NCI-H510A treated with DMSO at 0.1 percent for 48 hours (cell line): ENCODE data around the gene PELI3.
"Not testable (repeated sequence)": the region's sequence is repeated elsewhere in the genome, so short reads cannot be mapped to it uniquely, and the experiment has no call there.

Source experiments
- DNase-seq: peaks from one replicate; lab custom pipeline; 2025; lab: John Stamatoyannopoulos, UW

The PELI3 gene

DNA sequence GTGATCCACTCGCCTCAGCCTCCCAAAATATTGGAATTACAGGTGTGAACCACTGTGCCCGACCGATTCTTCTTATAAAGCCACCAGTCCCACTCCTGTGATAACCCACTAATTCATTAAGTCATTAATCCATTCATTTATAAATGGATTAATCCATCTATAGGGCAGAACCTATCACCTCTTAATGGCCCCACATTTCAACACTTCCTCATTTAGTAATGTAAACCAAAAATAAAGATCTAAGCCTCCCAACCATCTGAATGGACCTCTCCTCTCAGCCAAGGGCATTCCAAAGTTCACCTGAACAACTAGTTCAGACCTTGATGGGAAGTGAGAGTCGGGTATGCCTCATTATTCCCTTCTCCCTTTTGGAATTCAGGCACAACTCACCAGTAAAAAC lies 18.2 kb upstream of the PELI3 start:
- no peak for DNase-seq

DNA sequence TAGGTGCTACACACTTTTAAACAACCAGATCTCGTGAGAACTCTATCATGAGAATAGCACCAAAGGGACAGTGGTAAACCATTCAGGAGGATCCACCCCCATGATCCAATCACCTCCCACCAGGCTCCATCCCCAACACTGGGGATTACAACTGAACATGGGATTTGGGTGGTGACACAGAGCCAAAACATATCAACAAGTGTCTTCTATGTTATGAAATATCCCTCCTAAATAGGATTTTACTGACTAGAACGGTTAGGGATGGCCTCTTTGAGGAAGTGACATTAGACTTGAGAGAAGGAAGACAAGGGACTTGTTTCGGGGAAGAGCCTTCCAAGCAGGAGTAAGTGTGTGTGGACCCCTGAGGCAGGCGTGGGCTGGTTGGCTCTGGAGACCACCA lies 16.1 kb upstream of the PELI3 start:
- DNase-seq, result no peak

DNA sequence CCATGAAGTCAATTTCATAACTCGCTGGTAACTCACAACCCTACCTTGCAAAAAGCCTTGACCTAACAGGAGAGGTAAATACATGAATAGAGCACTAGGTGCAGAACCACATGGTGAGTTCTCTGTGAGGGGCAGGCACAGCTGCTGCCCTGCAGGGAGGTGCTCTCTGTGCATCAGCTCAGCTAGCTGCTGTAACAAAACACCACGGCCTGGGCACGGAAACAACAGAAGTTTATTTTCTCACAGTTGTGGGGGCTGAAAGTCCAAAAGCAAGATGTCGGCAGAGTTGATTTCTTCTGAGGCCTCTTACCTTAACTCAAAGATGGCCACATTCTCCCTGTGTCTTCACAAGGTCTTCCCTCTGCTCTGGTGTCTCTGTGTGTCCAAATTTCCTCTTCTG lies 15.0 kb upstream of the PELI3 start:
- DNase-seq, result no peak

DNA sequence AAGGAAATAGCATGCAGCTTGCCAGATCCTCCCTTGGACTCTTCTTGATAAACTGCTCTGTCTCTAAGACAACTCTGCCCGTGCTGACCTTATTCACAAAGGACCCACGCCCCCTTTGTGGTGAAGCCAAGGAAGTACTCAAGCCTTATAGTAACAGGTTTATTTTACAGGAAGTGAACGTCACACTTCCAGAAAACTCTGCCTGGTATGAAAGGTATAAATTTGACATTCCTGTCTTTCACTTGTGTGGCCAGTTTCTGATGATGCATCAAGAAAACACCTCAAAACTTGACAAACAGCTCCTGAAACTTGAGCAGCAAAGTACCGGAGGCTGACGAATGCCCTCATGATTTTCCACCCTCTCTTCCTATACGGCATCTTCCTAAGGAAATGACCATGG lies 12.5 kb upstream of the PELI3 start:
- no peak for DNase-seq

DNA sequence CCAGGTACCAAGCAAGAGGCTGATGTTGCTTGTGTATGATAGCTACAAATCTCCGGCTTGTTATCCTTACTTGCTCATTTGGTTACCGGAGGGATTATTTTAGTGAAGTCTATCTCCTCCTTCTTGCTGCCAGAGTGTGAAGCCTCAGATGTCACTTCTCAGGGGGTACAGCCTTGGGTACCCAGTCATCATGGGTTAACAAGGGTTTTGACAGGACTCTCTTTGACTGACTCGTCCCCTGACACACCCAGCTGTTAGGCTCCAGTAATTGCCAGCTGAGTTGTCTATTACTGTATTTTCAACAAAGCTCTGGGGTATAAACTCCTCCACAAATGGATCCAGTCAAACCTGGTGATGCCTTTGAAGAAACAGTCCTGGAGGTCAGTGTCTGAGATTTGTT lies 11.9 kb upstream of the PELI3 start:
- no peak for DNase-seq

DNA sequence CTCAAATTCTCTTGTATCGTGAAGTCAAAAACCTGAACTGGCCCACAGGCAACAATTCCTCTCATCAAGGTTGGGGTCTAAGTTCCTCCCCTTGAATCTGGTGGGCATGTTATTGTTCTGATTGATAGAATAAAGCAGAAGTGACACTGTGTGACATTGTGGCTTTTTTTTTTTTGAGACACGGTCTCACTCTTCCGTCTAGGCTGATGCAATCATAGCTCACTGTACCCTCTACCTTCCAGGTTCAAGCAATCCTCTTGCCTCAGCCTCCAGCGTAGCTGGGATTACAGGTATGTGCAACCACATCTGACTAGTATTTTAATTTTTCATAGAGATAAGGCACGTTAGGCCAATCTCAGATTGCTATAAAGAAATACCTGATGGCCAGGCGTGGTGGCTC lies 8.9 kb upstream of the PELI3 start:
- no peak for DNase-seq

DNA sequence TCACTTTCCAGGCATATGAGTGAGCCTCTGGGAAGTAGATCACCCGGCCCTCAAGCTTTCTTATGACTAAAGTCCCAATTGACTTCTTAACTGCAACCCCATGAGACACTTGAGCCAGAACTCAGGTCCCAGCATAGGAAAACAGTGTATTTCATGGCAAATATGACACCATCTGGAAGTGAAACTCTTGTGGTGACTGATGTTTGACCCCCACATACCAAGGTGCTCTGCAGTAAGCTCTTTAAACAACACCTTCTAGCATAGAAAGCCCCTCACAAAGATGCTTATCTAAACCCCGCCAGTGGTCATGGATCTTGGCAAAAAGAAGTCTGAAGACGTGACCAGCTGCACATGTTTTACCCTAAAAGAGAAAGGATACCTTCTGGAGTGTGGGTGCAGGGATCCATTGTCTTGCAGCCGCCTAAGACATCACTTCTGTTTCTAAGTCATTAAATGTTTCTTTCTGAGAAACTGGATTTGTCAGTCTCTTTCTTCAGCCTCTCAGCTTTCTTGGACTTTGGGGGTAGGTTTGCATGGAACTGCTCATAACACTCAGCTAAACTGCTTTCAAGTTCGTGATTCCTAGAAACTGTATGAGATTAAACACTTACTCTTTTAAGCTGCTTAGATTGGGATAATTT lies 7.4 kb upstream of the PELI3 start:
- DNase-seq, result no peak

DNA sequence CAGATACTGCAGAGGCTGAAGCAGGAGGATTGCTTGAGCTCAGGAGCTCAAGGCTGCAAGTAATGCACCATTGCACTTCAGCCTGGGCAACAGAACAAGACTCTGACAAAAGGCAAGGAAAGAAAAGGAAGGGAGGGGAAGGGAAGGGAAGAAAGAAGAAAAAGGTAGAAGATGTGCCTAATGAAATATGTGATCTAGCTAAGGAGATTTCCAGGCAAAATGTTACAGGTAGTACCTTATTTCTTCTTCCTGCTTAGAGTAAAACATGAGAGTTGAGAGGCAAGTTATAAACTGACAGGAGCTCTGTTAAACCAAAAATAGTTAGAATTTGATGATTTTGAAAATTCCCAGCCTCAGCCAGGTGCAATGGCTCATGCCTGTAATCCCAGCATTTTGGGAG lies 4.7 kb upstream of the PELI3 start:
- DNase-seq, result no peak

DNA sequence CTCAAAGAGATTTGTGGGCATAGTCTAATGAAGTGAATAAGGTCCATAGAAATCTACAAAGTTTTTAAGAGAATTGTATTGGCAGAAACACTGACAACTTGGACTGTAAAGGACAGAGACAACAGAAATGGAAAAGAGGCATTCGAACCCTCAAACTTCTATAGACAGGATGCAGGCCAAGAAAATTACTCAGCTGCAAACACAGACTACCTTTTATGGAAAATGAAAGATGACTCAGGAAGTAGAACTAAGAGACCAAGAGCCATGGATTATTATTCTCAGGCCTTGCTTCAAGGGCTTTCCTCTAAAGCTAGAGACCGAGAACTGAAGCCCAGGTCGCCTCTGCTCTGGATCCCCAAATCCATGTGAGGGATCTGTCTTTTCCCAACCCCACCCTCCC lies 3.8 kb upstream of the PELI3 start:
- DNase-seq, result no peak

DNA sequence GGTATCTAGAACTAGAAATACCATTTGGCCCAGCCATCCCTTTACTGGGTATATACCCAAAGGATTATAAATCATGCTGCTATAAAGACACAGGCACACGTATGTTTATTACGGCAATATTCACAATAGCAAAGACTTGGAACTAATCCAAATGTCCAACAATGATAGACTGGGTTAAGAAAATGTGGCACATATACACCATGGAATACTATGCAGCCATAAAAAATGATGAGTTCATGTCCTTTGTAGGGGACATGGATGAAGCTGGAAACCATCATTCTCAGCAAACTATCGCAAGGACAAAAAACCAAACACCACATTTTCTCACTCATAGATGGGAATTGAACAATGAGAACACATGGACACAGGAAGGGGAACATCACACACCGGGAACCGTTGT lies 2.6 kb upstream of the PELI3 start:
- DNase-seq, result not testable (repeated sequence)

DNA sequence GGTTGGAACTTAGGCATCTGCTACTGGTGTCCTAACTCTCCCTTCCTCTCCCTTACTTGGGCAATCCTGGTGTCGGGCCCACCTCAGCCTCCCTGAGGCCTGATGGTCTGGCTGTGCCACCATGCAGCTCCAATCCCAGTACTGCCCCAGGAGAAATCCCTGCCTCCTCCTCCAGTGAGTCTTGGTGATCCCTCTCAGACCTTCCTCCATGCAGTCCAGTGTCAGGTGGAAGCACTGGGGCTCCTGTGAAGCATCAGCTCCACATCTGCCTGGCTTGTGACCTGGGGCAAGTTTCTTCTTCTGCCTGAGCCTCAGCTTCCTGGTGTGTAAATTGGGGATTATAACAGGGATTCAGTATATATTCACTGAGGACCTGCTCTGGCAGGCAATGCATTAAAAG lies 1.8 kb upstream of the PELI3 start:
- DNase-seq, result no peak

DNA sequence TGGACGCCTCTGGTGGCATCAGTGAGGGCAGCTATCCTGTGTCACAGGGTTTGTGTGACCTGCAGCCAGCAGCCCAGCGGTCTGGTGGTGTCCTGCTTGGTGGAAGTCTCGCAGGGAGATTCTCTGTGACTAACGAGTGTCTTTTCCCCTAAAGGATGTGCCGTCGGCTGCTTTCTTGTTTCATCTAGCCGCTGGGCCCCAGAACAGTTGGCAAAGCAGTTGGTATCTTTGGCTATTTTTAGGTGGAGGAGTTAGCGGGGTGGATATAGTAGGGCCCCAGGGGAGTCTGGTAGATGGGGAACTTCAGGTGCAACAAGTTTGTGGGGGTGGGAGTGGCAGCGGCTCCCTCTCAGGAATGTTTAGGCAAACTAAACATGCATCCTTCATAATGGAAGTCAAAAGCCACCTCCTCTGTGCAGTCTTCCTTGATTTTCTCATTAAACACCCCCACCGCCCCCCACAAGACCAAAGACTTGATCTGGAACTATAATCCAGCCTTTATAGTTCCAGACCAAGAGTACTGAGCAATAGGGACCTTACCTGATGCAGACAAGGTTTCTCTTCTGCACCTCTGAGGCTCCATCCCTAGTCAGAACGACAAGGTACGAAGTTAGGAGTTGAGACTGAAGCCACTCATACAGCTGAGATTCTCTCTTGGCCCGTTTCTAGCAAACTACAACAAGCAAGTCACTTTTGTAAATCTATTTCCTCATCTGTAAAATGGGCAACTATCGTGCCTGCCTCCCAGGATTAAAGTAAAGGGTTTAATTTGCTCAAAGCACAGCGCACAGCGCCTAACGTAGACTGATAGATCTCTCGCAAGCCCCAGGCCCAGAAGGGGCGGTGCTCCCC lies 1.1 kb upstream of the PELI3 start:
- no peak for DNase-seq

DNA sequence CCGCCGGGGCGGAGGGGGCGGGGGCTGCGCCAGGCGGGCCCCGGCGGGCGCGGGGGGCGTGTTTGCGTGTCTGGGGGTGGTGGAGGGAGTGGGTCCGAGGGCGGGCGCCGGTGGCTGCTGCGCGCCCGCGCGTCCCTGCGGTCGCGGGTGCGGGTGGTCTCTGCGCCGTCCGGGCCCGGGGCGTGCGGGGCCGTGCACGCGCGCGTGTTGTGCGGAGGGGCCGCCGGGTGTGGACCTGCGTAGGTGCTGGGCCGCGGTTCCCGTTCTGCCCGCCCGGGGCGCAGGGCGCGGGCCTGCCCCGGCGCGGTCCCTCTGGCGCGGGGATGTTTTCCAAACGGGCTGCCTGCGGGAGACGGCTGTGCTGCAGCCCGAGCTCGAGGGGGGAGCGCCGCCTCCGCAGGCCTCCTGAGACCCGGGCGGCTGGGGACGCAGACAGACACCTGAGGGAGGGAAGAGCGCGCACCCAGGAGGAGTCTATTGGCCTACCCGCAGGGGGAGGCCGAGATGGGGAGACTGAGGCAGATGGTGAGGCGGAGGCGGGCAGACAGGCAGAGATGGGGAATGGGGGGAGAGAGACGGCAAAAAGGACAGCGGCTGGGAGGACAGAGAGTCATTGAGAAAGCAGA lies 442 bp downstream of the PELI3 start:
- no peak for DNase-seq

DNA sequence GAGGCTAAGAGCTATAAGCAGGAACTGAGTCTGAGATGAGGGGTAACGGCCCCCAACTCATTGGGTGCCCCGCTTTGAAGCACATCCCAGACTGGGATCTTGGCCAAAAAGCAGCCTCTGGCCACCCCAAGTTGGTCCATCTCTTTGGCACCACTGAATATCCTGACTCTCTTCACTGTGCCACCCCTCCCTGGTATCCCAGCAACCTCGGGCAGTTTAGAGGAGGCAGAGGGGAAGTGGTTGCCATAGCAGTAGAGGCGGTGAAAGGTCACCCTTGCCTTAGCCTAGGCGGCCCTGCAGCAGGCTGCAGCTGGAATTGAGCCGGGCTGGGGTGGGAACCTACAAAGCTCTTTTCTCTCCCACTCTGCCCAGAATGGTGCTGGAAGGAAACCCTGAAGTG lies 1.1 kb downstream of the PELI3 start:
- DNase-seq, result no peak

DNA sequence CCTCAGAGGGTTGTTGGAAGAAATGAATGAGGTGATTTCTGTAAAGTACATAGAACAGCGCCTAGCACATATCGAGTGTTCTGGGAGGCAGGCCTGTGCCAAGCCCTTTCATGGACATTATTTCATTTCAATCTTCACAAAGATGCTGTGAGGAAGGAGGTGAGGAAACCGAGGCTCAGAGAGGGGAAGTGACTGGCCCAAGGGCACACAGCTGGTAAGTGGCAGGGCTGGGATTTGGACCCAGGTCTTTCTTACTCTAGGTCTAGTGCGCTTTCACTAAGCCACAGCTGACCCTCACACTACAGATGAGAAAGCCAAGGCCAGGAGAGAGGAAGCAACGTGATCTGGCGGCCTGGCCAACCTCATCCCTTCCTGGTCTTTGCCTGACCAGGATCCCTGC lies 2.0 kb downstream of the PELI3 start:
- DNase-seq, result no peak

DNA sequence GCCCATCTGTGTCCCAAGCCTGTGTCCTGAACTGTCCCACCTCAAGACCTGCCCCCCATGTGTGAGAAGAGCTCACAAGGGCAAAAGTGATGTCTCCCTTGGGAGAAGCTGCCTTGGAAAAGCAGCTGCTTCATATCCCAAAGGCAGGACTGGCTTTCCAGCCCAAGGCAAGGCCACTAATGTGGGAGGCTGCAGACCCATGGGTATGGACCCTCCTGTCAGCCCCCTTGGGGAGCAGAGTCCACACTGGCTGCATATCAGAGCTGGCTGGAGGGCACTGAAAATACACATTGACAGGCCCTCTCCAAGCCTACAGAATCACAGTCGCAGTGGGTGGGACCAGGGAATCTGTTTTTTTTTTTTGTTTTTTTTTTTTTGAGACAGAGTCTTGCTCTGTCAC lies 2.7 kb downstream of the PELI3 start:
- no peak for DNase-seq

DNA sequence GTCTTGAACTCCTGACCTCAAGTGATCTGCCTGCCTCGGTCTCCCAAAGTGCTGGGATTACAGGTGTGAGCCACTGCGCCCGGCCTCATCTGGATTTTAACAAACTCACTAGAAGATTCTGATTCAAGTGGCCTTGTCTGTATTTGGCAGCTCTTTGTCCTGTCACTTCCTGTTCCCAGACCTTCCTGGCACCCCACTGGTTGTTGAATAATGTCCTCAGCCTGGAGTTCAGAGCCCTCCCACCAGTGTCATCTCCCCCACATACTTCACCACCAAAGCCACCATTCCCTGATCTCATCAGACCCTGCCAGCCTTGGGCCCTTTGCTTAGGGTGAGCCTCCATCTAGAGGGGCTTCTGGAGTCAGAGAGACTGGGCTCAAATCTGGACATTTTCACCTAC lies 3.3 kb downstream of the PELI3 start:
- DNase-seq, result no peak

DNA sequence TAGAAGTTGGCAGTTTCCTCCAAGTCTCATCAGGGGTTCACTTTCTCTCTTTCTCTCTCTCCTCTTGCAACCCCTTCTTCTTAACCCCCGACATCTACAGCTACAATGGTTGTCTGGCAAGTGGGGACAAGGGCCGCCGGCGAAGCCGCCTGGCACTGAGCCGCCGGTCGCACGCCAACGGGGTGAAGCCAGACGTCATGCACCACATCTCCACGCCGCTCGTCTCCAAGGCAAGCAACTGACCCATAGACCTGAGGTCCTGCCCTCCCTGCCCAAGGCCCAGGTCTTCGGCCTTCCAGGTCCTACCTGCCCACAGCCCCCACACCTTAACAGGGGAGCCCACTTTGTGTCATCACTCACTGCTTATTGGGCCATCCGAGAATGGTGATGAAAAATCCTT lies 4.4 kb downstream of the PELI3 start:
- DNase-seq, result no peak

DNA sequence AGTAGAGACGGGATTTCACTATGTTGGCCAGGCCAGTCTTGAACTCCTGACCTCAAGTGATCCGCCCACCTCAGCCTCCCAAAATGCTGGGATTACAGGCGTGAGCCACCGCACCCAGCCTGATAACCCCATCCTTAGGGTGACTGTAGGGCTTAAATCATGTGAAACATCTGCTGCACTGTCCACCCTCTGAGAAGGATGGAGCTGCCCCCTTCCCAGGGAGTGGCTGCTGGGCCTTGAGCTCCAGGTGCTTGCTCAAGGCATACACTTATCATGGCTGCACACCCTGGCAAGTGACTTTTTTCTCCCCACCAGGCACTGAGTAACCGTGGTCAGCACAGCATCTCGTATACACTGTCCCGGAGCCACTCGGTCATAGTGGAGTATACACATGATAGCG lies 5.3 kb downstream of the PELI3 start:
- DNase-seq, result no peak

DNA sequence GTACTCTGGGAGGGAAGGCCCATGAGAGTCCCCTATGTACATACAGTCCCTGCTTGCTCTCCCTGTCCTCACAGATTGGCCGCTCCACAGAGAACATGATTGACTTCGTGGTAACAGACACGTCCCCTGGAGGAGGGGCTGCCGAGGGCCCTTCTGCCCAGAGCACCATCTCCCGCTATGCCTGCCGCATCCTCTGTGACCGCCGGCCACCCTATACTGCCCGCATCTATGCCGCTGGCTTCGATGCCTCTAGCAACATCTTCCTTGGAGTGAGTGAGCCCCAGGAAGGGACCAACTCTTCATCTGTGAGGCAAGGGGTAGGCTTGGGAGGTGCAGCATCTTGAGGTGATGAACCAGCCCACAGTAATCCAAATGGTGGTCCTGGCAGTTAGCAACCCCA lies 6.5 kb downstream of the PELI3 start:
- no peak for DNase-seq

DNA sequence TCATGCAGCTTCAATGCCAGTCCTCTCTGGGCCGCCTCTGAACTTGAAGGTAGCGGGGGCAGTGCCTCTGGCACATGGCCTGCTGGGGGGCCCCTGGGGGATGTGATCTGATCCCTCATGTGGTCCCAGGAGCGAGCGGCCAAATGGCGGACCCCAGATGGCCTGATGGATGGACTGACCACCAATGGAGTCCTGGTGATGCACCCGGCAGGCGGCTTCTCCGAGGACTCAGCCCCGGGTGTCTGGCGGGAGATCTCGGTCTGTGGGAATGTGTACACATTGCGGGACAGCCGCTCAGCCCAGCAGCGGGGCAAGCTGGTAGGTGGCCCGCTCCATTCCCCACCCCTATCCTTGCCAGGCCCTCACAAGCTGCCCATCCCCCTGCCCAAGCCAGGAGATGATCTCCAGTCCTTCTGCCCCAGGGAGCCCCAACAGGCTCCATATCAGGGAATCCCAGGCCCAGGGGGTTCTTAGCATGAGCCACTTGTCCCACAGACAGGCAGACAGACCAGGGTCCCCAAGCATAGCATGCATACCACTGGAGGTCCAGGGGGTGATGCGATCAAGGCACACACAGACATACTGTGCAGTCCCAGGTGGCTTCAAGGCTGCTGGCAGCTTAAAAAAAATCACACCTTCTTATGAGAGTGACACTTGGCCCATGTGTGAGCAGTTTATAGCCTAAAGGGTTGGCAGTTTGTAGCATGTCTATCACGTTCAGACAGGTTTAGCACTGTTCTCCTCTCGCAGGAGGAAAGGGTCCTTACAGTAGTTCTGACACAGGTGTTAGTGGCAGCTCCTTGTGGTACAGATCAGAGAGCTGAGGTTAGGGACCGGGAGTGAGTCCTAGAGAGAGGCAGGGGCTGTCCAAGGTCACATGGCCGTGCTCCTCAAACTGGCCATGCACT lies 7.2 kb downstream of the PELI3 start:
- DNase-seq, result no peak
